ENCODE measurements around the gene OSBPL3.

Gene OSBPL3

GRCh38 chr7:24978843-24979469, 1.0 kb downstream of the OSBPL3 start:
- DNase-seq: no peak

DNA sequence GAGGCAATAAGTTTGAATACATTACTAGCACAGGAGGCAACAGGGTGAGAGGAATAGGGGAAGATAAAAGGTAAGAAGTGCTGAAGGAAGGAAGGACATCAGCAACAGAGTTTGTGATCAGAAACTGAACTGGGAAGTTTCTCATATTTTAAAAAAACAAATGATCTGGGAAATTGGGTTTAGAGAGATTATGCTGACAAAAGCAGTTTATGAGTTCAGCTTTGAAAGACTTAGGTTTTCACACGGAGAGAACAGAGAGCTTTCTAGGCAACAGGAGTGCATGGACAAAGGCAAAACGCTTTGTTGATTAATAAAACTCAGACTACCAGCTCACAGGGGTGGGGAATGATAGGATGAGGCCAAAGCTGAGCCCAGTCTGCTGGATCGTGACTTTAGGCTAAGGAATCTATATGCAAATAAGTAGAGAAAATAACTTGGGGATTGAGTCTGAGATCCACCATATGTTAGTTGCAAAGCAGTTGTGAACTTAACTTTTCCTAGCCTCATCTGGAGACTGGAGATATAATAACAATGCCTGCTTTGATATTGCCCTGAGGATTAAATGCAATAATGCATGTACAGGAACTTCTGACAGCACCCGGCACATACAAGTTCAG, 4.2 kb downstream of the OSBPL3 start:
- no peak for DNase-seq

DNA sequence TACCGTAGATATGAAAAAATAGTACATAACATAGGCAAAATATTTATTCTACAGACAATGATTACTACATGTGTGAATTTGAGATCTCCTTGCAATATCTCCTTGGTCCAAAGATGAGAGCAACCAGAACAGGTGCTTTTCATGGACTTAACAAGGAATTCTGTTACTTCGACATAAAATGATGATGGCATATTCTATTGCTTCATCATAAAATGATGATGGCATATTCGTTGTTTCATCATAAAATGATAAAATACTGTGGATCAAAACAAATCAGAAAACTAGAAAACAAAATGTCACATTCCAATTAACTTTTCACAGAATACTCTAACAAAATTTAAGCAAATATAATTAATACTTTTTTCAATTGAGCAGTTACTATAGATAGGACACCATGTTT, 4.8 kb downstream of the OSBPL3 start:
- no peak for DNase-seq

GRCh38 chr7:24974026-24974832, 5.7 kb downstream of the OSBPL3 start:
- no peak for DNase-seq

DNA sequence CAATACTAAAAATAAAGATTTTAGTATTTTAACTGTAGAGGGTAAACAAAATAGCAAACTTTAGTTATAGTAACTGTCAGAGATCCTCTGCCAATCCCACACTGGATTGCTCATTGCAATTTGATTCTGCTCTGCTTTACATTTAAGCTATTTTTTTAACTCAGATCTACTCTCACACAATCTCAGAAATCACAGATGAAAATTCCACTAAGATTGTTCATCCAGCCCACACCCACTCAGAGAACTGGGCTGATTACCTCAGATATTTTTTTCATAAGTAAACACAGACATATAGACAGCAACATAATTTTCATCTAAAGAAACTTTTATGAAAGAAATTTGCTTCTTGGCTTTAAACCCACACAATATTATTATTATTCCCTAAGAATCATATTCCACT, 7.0 kb downstream of the OSBPL3 start:
- DNase-seq: no peak

DNA sequence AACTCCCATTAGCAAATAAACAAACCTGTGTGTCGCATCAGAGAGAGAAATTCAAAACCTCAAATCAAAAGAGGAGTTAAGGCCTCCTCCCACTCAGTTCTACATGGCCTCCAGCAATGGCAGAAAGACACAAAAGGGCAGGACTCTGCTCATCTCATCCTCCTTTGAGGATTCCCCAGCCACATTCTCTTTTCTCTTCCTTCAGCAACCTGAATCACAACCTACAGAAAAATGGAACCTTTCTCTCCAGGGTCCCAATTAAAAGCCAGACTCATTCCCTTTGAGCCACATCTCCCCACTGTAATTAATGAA, 7.9 kb downstream of the OSBPL3 start:
- DNase-seq: no peak

DNA sequence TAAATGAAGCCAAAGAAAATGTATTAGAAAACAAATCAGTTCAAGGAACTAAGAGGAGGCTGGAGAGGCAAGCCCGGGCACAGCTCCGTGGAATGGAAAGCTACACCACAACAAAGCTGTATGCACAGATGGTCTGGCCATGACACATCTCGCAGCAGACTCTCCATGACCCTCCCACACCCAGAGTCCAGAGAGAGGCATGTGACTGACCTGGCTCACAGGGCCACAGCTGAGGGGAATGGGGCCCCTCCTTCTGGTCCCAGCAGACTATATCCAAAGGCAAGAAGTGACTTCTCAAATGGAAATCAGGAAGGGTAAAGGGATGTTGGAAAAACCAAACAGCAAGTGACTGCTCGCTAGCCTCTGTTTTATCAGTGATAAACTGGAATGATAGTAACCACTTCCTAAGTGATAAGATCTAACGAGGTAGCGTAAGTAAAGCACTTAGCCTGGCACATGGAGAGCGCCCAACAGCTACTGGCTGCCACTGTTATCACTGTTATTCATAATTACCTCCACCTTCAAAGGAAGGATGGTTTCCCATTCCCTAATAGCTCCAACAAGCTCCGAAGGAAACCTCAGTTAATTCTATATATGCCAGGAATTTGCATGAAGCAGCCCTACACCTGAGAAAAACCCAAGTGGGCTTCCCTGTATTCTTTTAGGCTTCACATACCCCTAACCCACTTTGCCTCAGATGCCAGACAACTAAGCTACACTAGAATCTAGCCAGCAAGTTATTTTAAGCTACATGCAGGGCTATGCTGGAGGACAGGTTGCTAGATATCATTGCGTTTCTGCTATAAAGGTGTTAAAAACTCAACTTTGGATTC, 8.4 kb downstream of the OSBPL3 start:
- DNase-seq: no peak

GRCh38 chr7:24970676-24971075, 9.3 kb downstream of the OSBPL3 start:
- DNase-seq: no peak

DNA sequence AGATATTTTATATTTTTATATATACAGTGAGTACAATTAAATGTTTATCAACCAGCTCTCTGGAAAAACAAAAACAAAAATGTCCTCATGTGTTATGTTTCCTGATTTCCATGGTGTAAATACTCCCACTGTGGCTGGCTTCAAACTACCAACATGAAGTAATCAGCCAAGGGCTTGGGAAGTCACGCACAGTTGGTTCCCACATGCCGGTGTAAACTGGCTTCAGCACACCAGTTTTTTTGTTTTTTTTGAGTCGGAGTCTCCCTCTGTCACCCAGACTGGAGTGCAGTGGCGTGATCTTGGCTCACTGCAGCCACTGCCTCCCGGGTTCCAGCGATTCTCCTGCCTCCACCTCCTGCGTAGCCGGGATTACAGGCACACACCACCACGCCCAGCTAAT, 11.8 kb downstream of the OSBPL3 start:
- DNase-seq: no peak

DNA sequence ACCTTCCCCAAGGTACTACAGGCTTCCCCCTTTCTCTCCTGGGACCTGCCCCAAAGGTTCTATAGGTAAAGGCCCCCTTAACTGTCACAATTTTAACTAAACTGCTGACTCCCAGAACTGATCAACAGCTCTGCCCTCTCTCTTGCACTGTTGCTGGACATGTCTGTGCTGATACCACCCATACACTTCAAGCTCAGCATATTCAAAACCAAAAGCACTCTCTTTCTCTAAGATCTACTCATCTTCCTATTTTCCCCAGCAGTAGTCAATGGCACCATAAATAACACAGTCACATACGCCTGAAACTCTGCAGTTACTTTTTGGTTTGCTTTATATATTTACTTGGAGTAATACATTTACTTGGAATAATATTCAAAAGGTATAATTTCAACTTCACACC, 12.3 kb downstream of the OSBPL3 start:
- DNase-seq: no peak

- no peak for DNase-seq
Measured at GRCh38 chr7:24966802-24967201, 13.2 kb downstream of the OSBPL3 start.

DNA sequence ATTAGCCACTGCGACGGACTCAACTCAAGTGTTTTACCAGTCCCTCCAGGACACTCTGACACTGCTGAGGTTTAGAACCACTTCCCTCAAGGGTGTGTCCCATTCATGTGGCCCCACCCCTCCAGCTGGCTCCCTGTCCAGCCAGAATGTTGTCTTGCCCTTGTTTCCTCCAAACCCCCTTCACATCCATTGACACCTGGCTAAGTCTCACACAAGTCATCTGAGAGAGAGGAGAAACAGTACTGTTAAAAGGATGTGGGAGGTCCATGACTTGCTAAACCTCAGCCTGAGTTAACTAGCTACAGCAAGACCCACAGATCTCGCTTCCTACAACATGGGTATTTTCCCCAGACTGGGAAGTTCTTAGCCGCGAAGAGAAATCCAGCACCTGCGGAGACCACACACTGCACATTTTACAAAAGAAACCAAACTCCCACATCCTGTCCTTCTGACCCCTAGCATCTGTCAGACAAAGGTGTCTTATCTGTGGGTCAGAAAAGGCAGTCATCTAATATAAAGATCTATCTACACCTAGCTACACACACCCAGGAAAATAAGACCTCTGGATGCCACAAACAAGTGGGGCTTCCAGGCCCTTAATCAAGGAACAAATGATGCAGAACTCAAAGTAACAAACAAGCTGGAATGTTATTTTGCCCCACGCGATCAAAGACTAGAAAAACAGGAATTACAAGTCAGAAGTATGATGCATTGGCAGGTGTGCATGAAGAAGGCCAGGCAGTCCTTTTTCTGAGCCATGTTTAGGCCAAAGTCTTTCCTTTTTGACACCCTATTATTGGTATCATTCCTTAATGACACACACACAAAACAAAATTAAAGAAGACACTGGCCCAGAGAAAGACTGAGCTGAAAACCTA, 13.9 kb downstream of the OSBPL3 start:
- no peak for DNase-seq

DNA sequence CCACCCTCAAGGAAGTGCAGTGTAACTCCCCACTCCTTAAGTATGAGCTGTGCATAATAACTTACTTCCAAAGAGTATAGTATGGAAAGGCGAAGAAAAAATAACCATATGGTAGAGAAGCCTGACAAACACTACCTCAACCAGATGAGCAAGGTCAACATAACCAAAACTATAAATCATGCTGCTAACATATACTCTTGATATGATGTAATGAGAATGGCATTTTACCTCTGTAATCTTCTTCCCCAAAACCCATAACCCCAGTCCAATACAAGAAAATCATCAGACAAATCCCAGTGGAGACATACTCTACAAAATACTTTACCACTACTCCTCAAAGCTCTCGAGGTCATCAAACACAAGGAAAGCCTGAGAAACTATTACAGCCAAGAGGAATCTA, 15.8 kb downstream of the OSBPL3 start:
- no peak for DNase-seq

DNA sequence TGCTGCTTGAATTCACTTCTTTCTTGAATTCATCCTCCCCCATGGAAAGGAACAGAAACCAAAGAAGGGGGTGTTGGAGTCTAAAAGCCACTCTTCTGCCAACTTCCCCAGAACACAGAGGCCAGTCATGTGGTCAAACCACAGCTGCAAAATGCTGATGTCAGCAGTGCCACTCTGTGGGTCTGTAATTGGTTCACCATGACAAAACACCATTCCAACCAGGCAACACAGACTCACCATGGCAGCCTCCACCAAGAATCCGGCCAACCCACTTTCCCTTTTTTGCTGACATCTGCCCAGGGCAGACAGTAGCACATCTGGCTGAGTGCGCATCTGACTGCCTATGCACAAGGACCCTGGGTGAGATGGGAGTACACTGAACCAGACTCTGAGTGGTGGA, 16.8 kb downstream of the OSBPL3 start:
- peak; percentile 47 for DNase-seq

- no peak for DNase-seq
Measured at GRCh38 chr7:24962418-24962962, 17.5 kb downstream of the OSBPL3 start.

DNA sequence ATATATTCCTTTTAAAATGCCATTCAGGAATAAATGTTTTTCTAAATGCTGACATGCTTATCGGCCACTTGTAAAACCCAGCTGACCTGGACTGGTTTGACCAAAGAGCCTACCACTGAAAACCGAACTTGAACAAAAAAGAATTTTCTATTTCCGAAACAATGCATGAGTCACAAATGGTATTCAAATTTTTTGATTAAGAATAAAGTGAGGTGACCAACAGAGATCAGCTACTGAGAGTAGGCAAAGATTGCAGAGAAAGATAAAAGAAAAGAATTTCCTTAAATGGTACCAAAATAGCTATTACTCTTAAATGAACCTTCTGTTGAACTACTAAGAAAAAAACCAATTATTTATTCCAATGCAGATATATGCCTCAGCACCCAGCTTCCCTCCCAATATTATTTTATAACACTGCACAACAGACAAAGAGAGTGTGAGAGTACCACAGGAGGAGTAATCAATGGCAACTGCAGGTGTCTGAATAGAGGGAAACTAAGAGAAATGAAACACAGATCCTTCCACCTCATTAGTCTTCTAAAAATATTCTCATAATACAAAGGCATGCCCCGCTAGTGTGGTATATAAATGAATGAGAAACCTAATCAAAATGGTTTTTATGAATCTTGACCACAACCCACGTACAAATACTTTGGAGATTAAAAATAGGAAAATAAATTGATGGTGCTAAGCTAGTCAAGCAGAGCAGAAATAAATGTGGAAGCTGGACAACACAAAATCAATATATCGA, 20.1 kb downstream of the OSBPL3 start:
- DNase-seq: no peak

- no peak for DNase-seq
Measured at GRCh38 chr7:24958399-24958798, 21.6 kb downstream of the OSBPL3 start.

GRCh38 chr7:24956021-24956420, 24.0 kb downstream of the OSBPL3 start:
- DNase-seq: no peak

- no peak for DNase-seq
Measured at GRCh38 chr7:24955313-24955712, 24.7 kb downstream of the OSBPL3 start.

- no peak for DNase-seq
Measured at GRCh38 chr7:24952464-24952863, 27.5 kb downstream of the OSBPL3 start.

DNA sequence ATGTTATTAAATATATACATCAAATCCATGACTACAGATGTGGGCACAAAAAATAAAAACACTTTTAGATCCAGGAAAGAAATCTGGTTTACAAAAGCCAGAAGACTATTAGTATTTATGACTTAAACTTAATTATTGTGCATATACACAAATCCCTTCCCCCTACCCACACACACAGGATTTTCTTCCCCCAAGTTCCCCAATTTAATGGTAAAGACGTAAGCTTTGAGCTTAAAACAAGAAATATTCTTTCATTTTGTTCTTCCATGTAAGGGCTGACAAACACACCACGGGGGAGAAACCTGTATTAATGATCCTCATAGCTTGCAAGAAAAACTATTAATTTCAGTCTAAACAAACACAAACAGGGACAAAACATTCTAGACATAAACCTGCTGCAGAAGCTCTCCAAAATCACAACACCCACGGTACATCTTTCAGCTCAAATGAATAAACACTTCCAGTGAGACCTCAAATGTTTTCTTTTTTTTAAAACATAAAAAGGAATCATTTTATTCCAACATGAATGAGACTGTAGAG, 28.5 kb downstream of the OSBPL3 start:
- DNase-seq: no peak

Data from right forelimb (tissue), 1 donor.